Measurements from ENCODE around the gene DAP3.
"Not testable (repeated sequence)": the region's sequence is repeated elsewhere in the genome, so short reads cannot be mapped to it uniquely, and the experiment has no call there.

DAP3 gene

GRCh38 chr1:155719703-155720102 is 30.8 kb downstream of the DAP3 start:
- no peak for DNase-seq

GRCh38 chr1:155725142-155725541 is 36.3 kb downstream of the DAP3 start:
- no peak for DNase-seq

GRCh38 chr1:155729031-155729898 is 40.4 kb downstream of the DAP3 start:
- DNase-seq, result peak; percentile 95

- DNase-seq, result no peak
Measured at GRCh38 chr1:155740995-155741394, 52.1 kb downstream of the DAP3 start.

- no peak for DNase-seq
Measured at GRCh38 chr1:155741908-155742307, 53.0 kb downstream of the DAP3 start.

GRCh38 chr1:155744711-155745283 is 55.9 kb downstream of the DAP3 start:
- no peak for DNase-seq

GRCh38 chr1:155745284-155746228 is 56.7 kb downstream of the DAP3 start:
- DNase-seq, result peak; percentile 99

GRCh38 chr1:155747586-155747985 is 58.7 kb downstream of the DAP3 start:
- not testable (repeated sequence) for DNase-seq

GRCh38 chr1:155748141-155748540 is 59.2 kb downstream of the DAP3 start:
- not testable (repeated sequence) for DNase-seq

- DNase-seq, result not testable (repeated sequence)
Measured at GRCh38 chr1:155759017-155759416, 70.1 kb downstream of the DAP3 start.

GRCh38 chr1:155759966-155760630 is 71.2 kb downstream of the DAP3 start:
- DNase-seq, result no peak

GRCh38 chr1:155760751-155761475 is 72.0 kb downstream of the DAP3 start:
- no peak for DNase-seq

GRCh38 chr1:155761736-155762405 is 73.0 kb downstream of the DAP3 start:
- DNase-seq, result no peak

- DNase-seq, result not testable (repeated sequence)
Measured at GRCh38 chr1:155763090-155763815, 74.4 kb downstream of the DAP3 start.

- DNase-seq, result not testable (repeated sequence)
Measured at GRCh38 chr1:155763989-155764388, 75.1 kb downstream of the DAP3 start.

GRCh38 chr1:155767399-155767989 is 78.6 kb downstream of the DAP3 start:
- DNase-seq, result not testable (repeated sequence)

GRCh38 chr1:155769257-155769656 is 80.4 kb downstream of the DAP3 start:
- no peak for DNase-seq

GRCh38 chr1:155773221-155773620 is 84.3 kb downstream of the DAP3 start:
- no peak for DNase-seq

- no peak for DNase-seq
Measured at GRCh38 chr1:155776414-155776813, 87.5 kb downstream of the DAP3 start.

GRCh38 chr1:155777582-155777981 is 88.7 kb downstream of the DAP3 start:
- no peak for DNase-seq
